ENCODE measurements around the gene SORCS1. TPM values are rescaled to one million over a fixed set of nuclear protein-coding genes. Genes with fewer than 3 reads are reported as not detected.

SORCS1 gene
- total and polyA plus RNA-seq, 2 donors from 2014 or later, result 0.76 to 2.4 TPM

DNA sequence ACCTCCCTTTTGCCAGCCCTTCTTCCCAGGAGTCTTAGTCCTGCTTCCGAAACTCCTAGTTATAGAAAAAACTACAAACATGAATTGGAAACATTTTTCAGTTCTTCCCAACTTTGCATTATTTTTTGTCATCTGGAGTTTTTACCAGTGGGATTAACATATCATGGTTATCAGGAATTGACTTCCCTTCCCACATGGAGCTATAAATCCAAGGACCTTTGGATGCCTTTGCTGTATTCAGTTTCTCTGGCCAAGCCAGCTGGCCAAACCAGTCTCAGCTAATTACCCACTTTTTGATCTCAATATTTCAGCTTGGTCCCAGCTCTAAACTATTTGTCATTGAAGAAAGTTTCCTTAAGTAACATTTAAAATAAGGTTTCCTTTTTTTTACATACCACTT is 570.6 kb downstream of the SORCS1 start:
- H3K9me3 ChIP-seq (ENCODE audit: control insufficient read depth in 2 of 3, insufficient read depth in 1 of 3, low read length in 3 of 3), result no peaks in the 10 kb centered on the region
- no peaks in the 10 kb centered on the region for H3K27me3 ChIP-seq (ENCODE audit: control insufficient read depth, insufficient read depth, low read length)
- FAIRE-seq, result no peak
- H3K27ac ChIP-seq (ENCODE audit: low read depth in 2 of 2, low read length in 2 of 2), result no peak overlapping the region
- no peak overlapping the region for H3K4me3 ChIP-seq (ENCODE audit: low read length in 3 of 3)
- DNase-seq, result no peak
- TF ChIP-seq, protein P1, sequence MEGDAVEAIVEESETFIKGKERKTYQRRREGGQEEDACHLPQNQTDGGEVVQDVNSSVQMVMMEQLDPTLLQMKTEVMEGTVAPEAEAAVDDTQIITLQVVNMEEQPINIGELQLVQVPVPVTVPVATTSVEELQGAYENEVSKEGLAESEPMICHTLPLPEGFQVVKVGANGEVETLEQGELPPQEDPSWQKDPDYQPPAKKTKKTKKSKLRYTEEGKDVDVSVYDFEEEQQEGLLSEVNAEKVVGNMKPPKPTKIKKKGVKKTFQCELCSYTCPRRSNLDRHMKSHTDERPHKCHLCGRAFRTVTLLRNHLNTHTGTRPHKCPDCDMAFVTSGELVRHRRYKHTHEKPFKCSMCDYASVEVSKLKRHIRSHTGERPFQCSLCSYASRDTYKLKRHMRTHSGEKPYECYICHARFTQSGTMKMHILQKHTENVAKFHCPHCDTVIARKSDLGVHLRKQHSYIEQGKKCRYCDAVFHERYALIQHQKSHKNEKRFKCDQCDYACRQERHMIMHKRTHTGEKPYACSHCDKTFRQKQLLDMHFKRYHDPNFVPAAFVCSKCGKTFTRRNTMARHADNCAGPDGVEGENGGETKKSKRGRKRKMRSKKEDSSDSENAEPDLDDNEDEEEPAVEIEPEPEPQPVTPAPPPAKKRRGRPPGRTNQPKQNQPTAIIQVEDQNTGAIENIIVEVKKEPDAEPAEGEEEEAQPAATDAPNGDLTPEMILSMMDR (IDR thresholded peaks at IDR 0.05; ENCODE audit: borderline replicate concordance, extremely low read depth, insufficient read depth), result no peak
- no peaks in the 10 kb centered on the region for H3K4me1 ChIP-seq (ENCODE audit: control insufficient read depth in 2 of 3, insufficient read depth in 2 of 3, low read depth in 1 of 3, low read length in 3 of 3)
- no peak overlapping the region for H3K9ac ChIP-seq (ENCODE audit: low read length in 3 of 3)
- intact Hi-C loops (cut with DNase I), result no loop called here
- H3K36me3 ChIP-seq (ENCODE audit: control insufficient read depth in 2 of 3, insufficient read depth in 3 of 3, low read length in 3 of 3), result no peaks in the 10 kb centered on the region

DNA sequence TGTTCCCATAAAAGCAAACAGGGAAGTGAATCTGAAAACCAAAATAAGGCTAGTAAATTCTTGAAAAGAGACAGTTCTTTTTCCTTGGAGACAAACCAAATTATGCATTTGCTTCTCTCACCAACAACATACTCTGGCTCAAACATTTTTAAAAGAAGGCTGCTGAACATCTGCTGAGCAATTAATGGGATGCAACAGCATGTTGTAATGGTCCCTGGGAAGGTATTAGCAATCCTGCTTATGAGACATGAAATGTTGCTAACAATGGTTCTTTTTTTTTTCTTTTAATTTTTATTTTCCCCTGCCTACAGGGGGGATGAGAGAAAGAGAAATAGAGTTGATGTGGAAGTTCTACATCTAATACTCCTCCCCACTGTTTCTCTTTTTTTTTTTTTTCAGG is 572.1 kb downstream of the SORCS1 start:
- no peak for FAIRE-seq
- Histone ChIP-seq H3K4me3 (ENCODE audit: low read length in 3 of 3) (no peak overlapping the region), H3K4me1 (ENCODE audit: control insufficient read depth in 2 of 3, insufficient read depth in 2 of 3, low read depth in 1 of 3, low read length in 3 of 3) (no peaks in the 10 kb centered on the region), H3K36me3 (ENCODE audit: control insufficient read depth in 2 of 3, insufficient read depth in 3 of 3, low read length in 3 of 3) (no peaks in the 10 kb centered on the region), H3K9me3 (ENCODE audit: control insufficient read depth in 2 of 3, insufficient read depth in 1 of 3, low read length in 3 of 3) (no peaks in the 10 kb centered on the region), H3K27ac (ENCODE audit: low read depth in 2 of 2, low read length in 2 of 2) (no peak overlapping the region), H3K9ac (ENCODE audit: low read length in 3 of 3) (no peak overlapping the region), H3K27me3 (ENCODE audit: control insufficient read depth, insufficient read depth, low read length) (no peaks in the 10 kb centered on the region)
- no peak for DNase-seq
- intact Hi-C loops (cut with DNase I), result no loop called here
- TF ChIP-seq, protein P1 (IDR thresholded peaks at IDR 0.05; ENCODE audit: borderline replicate concordance, extremely low read depth, insufficient read depth), result no peak

- FAIRE-seq, result no peak
- Histone ChIP-seq H3K9me3 (ENCODE audit: control insufficient read depth in 2 of 3, insufficient read depth in 1 of 3, low read length in 3 of 3) (no peaks in the 10 kb centered on the region), H3K4me3 (ENCODE audit: low read length in 3 of 3) (no peak overlapping the region), H3K36me3 (ENCODE audit: control insufficient read depth in 2 of 3, insufficient read depth in 3 of 3, low read length in 3 of 3) (no peaks in the 10 kb centered on the region), H3K9ac (ENCODE audit: low read length in 3 of 3) (no peak overlapping the region), H3K27me3 (ENCODE audit: control insufficient read depth, insufficient read depth, low read length) (no peaks in the 10 kb centered on the region), H3K4me1 (ENCODE audit: control insufficient read depth in 2 of 3, insufficient read depth in 2 of 3, low read depth in 1 of 3, low read length in 3 of 3) (no peaks in the 10 kb centered on the region), H3K27ac (ENCODE audit: low read depth in 2 of 2, low read length in 2 of 2) (no peak overlapping the region)
- TF ChIP-seq, protein P1 (IDR thresholded peaks at IDR 0.05; ENCODE audit: borderline replicate concordance, extremely low read depth, insufficient read depth), result no peak
- intact Hi-C loops (cut with DNase I), result no loop called here
- no peak for DNase-seq
Observed at GRCh38 chr10:106582291-106582690, 582.2 kb downstream of the SORCS1 start.

DNA sequence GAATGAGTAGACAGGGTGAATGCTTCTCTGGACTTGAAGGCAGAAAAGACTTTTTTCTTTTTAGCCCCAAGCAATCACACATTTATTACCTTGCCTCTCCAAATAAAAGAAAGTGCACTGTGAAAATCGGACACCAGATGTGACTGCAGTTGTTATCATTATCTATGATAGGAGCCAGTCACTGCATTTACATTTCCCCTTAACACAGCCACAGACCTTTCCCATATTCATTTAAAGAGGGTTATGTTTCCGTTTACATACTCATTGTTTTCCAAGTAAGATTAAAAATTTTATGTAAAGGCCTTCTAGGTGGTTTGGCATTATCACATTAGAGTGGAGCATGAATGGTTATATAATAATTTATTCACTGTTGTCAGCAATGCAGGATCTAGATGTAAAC is 586.8 kb downstream of the SORCS1 start:
- Histone ChIP-seq H3K4me1 (ENCODE audit: control insufficient read depth in 2 of 3, insufficient read depth in 2 of 3, low read depth in 1 of 3, low read length in 3 of 3) (no peaks in the 10 kb centered on the region), H3K36me3 (ENCODE audit: control insufficient read depth in 2 of 3, insufficient read depth in 3 of 3, low read length in 3 of 3) (no peaks in the 10 kb centered on the region), H3K4me3 (ENCODE audit: low read length in 3 of 3) (no peak overlapping the region), H3K27me3 (ENCODE audit: control insufficient read depth, insufficient read depth, low read length) (no peaks in the 10 kb centered on the region), H3K9me3 (ENCODE audit: control insufficient read depth in 2 of 3, insufficient read depth in 1 of 3, low read length in 3 of 3) (no peaks in the 10 kb centered on the region), H3K9ac (ENCODE audit: low read length in 3 of 3) (no peak overlapping the region), H3K27ac (ENCODE audit: low read depth in 2 of 2, low read length in 2 of 2) (no peak overlapping the region)
- intact Hi-C loops (cut with DNase I), result no loop called here
- FAIRE-seq, result no peak
- TF ChIP-seq, protein P1 (IDR thresholded peaks at IDR 0.05; ENCODE audit: borderline replicate concordance, extremely low read depth, insufficient read depth), result no peak
- no peak for DNase-seq
